GM18909 (cell line): Measurements from ENCODE around the gene BTBD17.

ENCODE experiments used
- ATAC-seq: cut with Tn5 transposase; IDR thresholded peaks from one replicate; pipeline ENCODE4 v1.9.1; 2021; ENCODE audit warnings: mild to moderate bottlenecking; ENCODE audit not compliant: unreplicated experiment, poor library complexity

The BTBD17 gene

GRCh38 chr17:74362810-74363498 is 1.3 kb upstream of the BTBD17 start:
- ATAC-seq = no peak

GRCh38 chr17:74362069-74362405 is 369 bp upstream of the BTBD17 start:
- ATAC-seq = no peak

GRCh38 chr17:74360899-74361229 is 804 bp downstream of the BTBD17 start:
- ATAC-seq = no peak

GRCh38 chr17:74359916-74360315 is 1.8 kb downstream of the BTBD17 start:
- ATAC-seq = no peak

GRCh38 chr17:74358697-74359096 is 3.0 kb downstream of the BTBD17 start:
- no peak for ATAC-seq

- ATAC-seq = no peak
Measured at GRCh38 chr17:74357466-74357809, 4.2 kb downstream of the BTBD17 start.

- ATAC-seq = no peak
Measured at GRCh38 chr17:74356646-74357465, 4.8 kb downstream of the BTBD17 start.

GRCh38 chr17:74355065-74355464 is 6.6 kb downstream of the BTBD17 start:
- no peak for ATAC-seq

GRCh38 chr17:74354561-74354960 is 7.1 kb downstream of the BTBD17 start:
- no peak for ATAC-seq

- no peak for ATAC-seq
Measured at GRCh38 chr17:74354123-74354522, 7.5 kb downstream of the BTBD17 start.

GRCh38 chr17:74353446-74354060 is 8.1 kb downstream of the BTBD17 start:
- ATAC-seq = no peak

GRCh38 chr17:74351552-74352210 is 10.0 kb downstream of the BTBD17 start:
- no peak for ATAC-seq

GRCh38 chr17:74350486-74350885 is 11.2 kb downstream of the BTBD17 start:
- no peak for ATAC-seq

- ATAC-seq = no peak
Measured at GRCh38 chr17:74349120-74349519, 12.5 kb downstream of the BTBD17 start.

- ATAC-seq = no peak
Measured at GRCh38 chr17:74347646-74348045, 14.0 kb downstream of the BTBD17 start.

- ATAC-seq = no peak
Measured at GRCh38 chr17:74345433-74346241, 16.0 kb downstream of the BTBD17 start.

- ATAC-seq = no peak
Measured at GRCh38 chr17:74344658-74345057, 17.0 kb downstream of the BTBD17 start.

GRCh38 chr17:74343526-74344284 is 18.0 kb downstream of the BTBD17 start:
- no peak for ATAC-seq

GRCh38 chr17:74343121-74343520 is 18.5 kb downstream of the BTBD17 start:
- no peak for ATAC-seq

- ATAC-seq = no peak
Measured at GRCh38 chr17:74342224-74342623, 19.4 kb downstream of the BTBD17 start.
